ENCODE results near the gene TNFSF15. TPM values are rescaled to one million over a fixed set of nuclear protein-coding genes. Genes with fewer than 3 reads are reported as not detected.

Gene TNFSF15
- total and polyA plus RNA-seq, 2 donors (not counting 1 experiment from before 2014, with no cell fraction given), result 0.03 TPM; not detected in 1

- Mint-ChIP-seq H3K9me3 (ENCODE audit: insufficient read depth) (no peaks in the 10 kb centered on the region), H3K4me3 (no peak overlapping the region), H3K27me3 (no peaks in the 10 kb centered on the region), H3K27ac (no peak overlapping the region), H3K4me1 (peaks cover 6% of the 10 kb centered on the region)
- Histone ChIP-seq H3K9me3 (ENCODE audit: control extremely low read depth in 1 of 3, control insufficient read depth in 2 of 3, insufficient read depth in 1 of 3, low read length in 2 of 3) (no peaks in the 10 kb centered on the region), H3K4me3 (ENCODE audit: control extremely low read depth in 1 of 5, extremely low read depth in 1 of 5, insufficient read depth in 1 of 5, low read depth in 2 of 5, low read length in 4 of 5) (no peak overlapping the region), H3K27ac (ENCODE audit: low read length in 2 of 2) (no peak overlapping the region), H4K20me1 (ENCODE audit: control insufficient read depth, insufficient read depth, low read length, poor library complexity, severe bottlenecking) (no peaks in the 10 kb centered on the region), H3K79me2 (ENCODE audit: control insufficient read depth, insufficient read depth, low read length) (no peaks in the 10 kb centered on the region), H3K4me2 (replicated peaks; ENCODE audit: low read depth, low read length, poor library complexity, severe bottlenecking) (no peak overlapping the region), H3K4me1 (ENCODE audit: control insufficient read depth in 2 of 2, insufficient read depth in 2 of 2, low read length in 2 of 2) (peaks cover 0 to 5% of the 10 kb centered on the region in 2 donors), H3K27me3 (replicated peaks in 1 of 4; ENCODE audit: control extremely low read depth in 1 of 4, control insufficient read depth in 3 of 4, insufficient read depth in 4 of 4, low read length in 3 of 4) (no peaks in the 10 kb centered on the region), H2AFZ (ENCODE audit: insufficient read depth, low read depth, low read length, poor library complexity, severe bottlenecking) (no peak overlapping the region), H3K36me3 (replicated peaks in 1 of 2; ENCODE audit: control extremely low read depth in 1 of 2, control insufficient read depth in 1 of 2, extremely low read depth in 1 of 2, insufficient read depth in 2 of 2, low read length in 1 of 2) (no peaks in the 10 kb centered on the region), H3K9ac (ENCODE audit: low read length) (no peak overlapping the region)
- no peak for ATAC-seq (ENCODE audit: low read depth)
- no peak for TF ChIP-seq EZH2 (IDR thresholded peaks at IDR 0.05; ENCODE audit: borderline replicate concordance, insufficient read depth, low read depth, low read length, poor library complexity, severe bottlenecking)
- no peak for TF ChIP-seq CTCF (IDR thresholded peaks at IDR 0.05)
- DNase-seq, result no peak
- CTCF ChIA-PET, result interaction anchor here (1.0 kb wide), 1 partner anchor 219 kb away, joined by 3 read pairs; no protein-coding TSS in a partner anchor
- POLR2A ChIA-PET, result no interaction called here
- intact Hi-C loops (cut with micrococcal nuclease), result no loop called here
- 90% methylated on average over 3 of the region's 4 CpGs for WGBS (ENCODE audit: insufficient coverage)
Measured at GRCh38 chr9:114792396-114792795, 13.4 kb downstream of the TNFSF15 start.

- CTCF ChIA-PET, result interaction anchor here (1.0 kb wide), 1 partner anchor 220 kb away, joined by 3 read pairs; no protein-coding TSS in a partner anchor
- no peaks in the 10 kb centered on the region for H3K27me3 ChIP-seq (replicated peaks in 1 of 4; ENCODE audit: control extremely low read depth in 1 of 4, control insufficient read depth in 3 of 4, insufficient read depth in 4 of 4, low read length in 3 of 4)
- H2AFZ ChIP-seq (ENCODE audit: insufficient read depth, low read depth, low read length, poor library complexity, severe bottlenecking), result no peak overlapping the region
- H3K36me3 ChIP-seq (replicated peaks in 1 of 2; ENCODE audit: control extremely low read depth in 1 of 2, control insufficient read depth in 1 of 2, extremely low read depth in 1 of 2, insufficient read depth in 2 of 2, low read length in 1 of 2), result no peaks in the 10 kb centered on the region
- no peaks in the 10 kb centered on the region for H3K9me3 Mint-ChIP-seq (ENCODE audit: insufficient read depth)
- no peaks in the 10 kb centered on the region for H3K79me2 ChIP-seq (ENCODE audit: control insufficient read depth, insufficient read depth, low read length)
- no CpG with 5 or more reads among the region's 2 CpGs for WGBS (ENCODE audit: insufficient coverage)
- no peak overlapping the region for H3K4me3 ChIP-seq (ENCODE audit: control extremely low read depth in 1 of 5, extremely low read depth in 1 of 5, insufficient read depth in 1 of 5, low read depth in 2 of 5, low read length in 4 of 5)
- ATAC-seq (ENCODE audit: low read depth) (no peak), DNase-seq (no peak)
- peaks cover 6% of the 10 kb centered on the region for H3K4me1 Mint-ChIP-seq
- POLR2A ChIA-PET, result interaction anchor here (0.7 kb wide), 1 partner anchor 100 kb away, joined by 4 read pairs; no protein-coding TSS in a partner anchor
- H3K27ac Mint-ChIP-seq, result no peak overlapping the region
- peaks cover 0 to 5% of the 10 kb centered on the region in 2 donors for H3K4me1 ChIP-seq (ENCODE audit: control insufficient read depth in 2 of 2, insufficient read depth in 2 of 2, low read length in 2 of 2)
- H3K9me3 ChIP-seq (ENCODE audit: control extremely low read depth in 1 of 3, control insufficient read depth in 2 of 3, insufficient read depth in 1 of 3, low read length in 2 of 3), result no peaks in the 10 kb centered on the region
- no peak overlapping the region for H3K27ac ChIP-seq (ENCODE audit: low read length in 2 of 2)
- H3K9ac ChIP-seq (ENCODE audit: low read length), result no peak overlapping the region
- no peaks in the 10 kb centered on the region for H3K27me3 Mint-ChIP-seq
- no peaks in the 10 kb centered on the region for H4K20me1 ChIP-seq (ENCODE audit: control insufficient read depth, insufficient read depth, low read length, poor library complexity, severe bottlenecking)
- TF ChIP-seq CTCF (IDR thresholded peaks at IDR 0.05) (no peak), EZH2 (IDR thresholded peaks at IDR 0.05; ENCODE audit: borderline replicate concordance, insufficient read depth, low read depth, low read length, poor library complexity, severe bottlenecking) (no peak)
- no peak overlapping the region for H3K4me3 Mint-ChIP-seq
- no peak overlapping the region for H3K4me2 ChIP-seq (replicated peaks; ENCODE audit: low read depth, low read length, poor library complexity, severe bottlenecking)
- intact Hi-C loops (cut with micrococcal nuclease), result no loop called here
Measured at GRCh38 chr9:114791736-114792135, 14.1 kb downstream of the TNFSF15 start.
